GM12873 (cell line): ENCODE measurements around the gene GATAD2B.

Experiments
- TF ChIP-seq, protein P1 (sequence below): IDR thresholded peaks from 2 replicates; pipeline ENCODE4 v1.5.1; 2012; ENCODE audit warnings: low read depth, mild to moderate bottlenecking, moderate library complexity, low read length, control low read depth; ENCODE audit not compliant: insufficient read depth; ENCODE audit errors: missing control alignments

Gene GATAD2B

DNA sequence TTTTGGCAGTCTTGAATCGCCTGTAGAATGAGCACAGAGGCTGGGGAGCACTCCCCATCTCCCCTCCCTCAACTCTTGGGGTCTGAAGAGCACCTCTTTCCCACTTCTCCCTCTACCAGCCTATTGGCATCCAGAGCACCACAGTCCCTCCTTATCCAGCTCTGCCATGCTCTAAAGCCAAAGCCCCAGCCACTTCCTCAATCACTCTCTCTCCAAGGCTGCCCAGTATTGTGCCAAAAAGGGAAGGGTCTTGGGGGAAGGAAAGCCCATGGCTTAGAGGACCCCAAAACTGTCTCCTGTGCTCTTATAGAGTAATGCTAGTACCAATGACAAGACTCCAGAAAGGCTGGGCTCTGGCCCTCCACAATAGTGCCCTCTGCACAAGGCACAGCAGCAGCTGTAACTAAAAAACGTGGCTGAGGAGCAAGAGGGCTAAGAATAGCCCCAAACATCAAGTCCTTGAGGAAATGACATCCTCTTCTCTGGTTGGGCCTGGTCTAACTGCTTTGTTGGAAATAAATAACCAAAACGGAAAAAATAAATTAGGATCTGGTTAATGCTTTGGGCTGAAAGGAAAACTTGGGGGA, 119.2 kb downstream of the GATAD2B start:
- TF ChIP-seq, protein P1, sequence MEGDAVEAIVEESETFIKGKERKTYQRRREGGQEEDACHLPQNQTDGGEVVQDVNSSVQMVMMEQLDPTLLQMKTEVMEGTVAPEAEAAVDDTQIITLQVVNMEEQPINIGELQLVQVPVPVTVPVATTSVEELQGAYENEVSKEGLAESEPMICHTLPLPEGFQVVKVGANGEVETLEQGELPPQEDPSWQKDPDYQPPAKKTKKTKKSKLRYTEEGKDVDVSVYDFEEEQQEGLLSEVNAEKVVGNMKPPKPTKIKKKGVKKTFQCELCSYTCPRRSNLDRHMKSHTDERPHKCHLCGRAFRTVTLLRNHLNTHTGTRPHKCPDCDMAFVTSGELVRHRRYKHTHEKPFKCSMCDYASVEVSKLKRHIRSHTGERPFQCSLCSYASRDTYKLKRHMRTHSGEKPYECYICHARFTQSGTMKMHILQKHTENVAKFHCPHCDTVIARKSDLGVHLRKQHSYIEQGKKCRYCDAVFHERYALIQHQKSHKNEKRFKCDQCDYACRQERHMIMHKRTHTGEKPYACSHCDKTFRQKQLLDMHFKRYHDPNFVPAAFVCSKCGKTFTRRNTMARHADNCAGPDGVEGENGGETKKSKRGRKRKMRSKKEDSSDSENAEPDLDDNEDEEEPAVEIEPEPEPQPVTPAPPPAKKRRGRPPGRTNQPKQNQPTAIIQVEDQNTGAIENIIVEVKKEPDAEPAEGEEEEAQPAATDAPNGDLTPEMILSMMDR = no peak

DNA sequence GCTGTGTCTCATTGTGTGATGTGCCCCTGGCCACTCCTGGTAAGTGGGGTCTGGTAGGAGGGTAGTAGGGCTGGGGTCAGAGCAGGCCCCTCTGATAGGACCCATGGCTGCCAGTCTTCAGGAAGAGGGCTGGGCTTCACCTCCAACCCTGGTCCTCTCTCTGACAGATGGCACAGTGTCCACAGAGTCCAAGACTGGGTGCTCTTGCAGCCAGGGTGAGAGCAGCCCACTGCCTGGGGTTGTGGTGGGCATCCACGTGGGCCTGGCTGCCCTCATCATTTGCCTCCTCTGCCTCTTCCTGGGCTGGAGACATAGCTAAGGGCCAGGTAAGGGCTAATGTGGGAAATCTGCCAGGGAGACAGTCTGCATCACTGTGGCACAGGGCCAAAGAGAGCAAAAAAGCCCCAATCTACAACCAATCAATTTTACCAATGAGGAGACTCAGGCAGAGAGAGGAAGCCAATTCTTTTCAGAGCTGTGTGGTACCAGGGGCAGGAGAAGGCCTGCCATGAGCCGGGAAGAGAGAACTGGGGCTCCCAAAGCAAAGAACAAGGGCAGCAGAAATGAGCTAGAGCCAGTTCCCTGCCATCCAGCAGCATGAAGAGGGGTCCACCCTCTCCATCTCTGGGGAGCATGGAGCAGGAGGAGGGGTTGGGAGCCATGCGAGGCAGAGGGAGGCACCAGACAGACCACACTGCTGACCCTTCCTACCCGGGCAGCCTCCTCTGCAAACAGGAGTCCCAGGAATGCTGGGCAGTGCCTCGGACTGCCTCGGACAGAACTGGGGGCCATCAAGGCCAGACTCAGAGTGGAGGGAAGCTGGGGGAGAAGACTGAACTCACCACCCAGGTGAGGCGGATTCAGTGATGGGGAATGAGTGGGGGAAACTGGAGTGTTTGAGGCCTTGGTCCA, 120.7 kb downstream of the GATAD2B start:
- TF ChIP-seq, protein P1 = no peak

DNA sequence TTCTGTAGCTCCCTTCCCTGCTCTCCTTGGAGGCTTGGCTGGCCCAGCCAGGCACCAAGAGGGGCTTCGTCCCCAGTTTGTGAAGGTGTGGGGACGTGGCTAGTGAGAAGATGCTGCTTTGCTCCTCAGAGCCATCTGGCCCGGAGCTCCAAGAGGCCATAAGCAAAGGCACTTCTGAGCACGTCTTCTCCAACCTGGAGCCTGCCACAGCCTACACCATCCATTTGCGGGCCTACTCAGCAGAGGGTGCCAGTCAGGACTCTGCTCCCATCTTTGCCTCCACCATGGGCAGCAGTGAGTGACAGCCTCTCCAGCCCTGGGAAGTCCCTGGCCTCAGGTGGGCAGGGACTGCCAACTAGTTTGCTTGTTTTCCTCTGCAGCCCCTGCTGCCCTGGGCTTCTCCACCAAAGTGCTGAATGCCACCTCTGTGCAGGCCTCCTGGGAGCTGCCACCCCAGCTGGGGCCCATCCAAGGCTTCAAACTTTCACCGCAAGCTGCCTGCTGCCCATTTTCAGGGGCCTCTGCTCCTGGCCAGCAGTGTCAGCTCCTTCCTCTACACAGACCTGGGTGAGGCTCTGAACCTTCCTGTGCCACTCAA, 121.6 kb downstream of the GATAD2B start:
- TF ChIP-seq, protein P1 = no peak

DNA sequence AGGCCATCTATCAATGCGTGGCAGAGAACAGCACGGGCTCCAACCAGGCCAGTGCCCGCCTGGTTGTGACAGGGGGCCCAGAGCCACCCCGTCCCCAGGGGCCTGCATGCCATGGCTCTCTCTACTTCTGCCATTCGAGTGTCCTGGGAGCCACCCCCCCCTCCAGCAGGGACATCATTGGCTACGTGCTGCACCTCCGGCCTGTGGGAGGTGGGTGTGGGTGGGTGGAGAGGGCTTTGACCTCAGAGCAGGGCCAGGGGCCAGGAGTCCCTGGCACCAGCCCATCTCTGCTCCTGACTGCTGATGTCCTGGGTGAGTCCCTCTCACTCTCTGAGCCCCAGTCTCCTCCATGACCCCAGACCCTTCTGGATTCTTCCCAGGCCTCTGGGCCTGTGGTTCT, 122.3 kb downstream of the GATAD2B start:
- TF ChIP-seq, protein P1 = no peak

DNA sequence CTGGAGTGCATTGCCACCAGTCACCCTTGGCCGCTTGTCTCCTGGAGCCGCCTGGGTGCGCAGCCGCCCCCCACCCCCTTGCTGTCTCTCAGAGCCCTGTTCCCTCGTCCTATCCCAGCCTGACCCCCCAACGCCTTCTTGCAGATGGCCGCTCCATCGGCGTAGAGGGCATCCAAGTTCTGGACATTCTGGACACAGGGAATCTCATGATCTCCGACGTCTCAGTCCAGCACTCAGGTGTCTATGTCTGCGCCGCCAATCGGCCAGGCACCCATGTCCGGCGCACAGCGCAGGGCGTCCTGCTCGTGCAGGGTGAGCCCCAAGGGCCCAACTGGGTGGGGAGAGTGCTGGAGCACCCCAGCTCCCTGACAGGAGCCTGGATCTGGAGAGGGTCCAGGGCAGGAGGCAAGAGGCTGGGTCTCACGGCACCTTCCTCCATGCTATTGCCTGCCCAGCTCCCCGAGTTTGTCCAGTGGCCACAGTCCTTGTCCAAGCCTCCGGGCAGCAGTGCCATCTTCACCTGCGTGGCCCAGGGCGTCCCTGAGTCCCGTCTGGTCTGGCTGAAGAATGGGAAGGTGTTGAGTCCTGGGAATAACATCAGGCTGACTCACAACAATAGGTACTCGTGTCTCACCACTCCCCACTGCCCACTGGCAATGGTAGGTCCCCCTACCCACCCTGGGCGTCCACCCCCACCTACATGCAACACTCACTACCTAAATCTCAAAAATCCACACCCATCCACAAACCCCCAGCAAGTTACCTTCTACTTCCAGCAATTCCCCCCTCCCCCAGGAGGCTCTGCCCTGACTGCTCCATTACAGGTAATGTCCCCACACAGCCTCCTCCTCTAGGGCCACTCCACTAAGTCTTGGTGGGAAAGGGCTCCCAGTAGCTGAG, 123.0 kb downstream of the GATAD2B start:
- TF ChIP-seq, protein P1 = no peak

DNA sequence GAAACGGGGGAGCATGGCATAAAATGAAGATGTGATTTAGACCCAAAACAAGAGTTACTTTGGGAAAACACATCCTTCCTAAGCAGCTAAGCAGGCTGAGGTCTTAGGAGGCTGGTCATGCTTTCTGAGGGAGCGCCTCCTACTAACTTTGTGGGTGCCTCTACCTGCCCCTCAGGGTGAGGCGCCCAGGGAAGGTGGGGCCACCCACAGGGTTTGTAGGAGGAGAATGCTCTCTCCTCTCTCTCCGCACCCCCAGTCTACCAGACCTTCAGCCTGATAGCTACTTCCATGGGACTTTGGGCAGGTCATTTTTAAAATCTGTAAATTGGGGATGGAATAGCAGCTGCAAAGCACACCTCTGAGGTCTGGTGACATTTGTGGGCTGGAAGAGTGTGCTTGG, 123.8 kb downstream of the GATAD2B start:
- TF ChIP-seq, protein P1 = no peak
